ENCODE measurements around the gene IFNL2. TPM values are rescaled to one million over a fixed set of nuclear protein-coding genes. Genes with fewer than 3 reads are reported as not detected.
"Not testable (repeated sequence)": the region's sequence is repeated elsewhere in the genome, so short reads cannot be mapped to it uniquely, and the experiment has no call there.

The IFNL2 gene
- total and polyA plus RNA-seq, 2 donors (not counting 3 experiments of a cell fraction or from before 2014, with no cell fraction given), result not detected

GRCh38 chr19:39264306-39265290 is 3.6 kb upstream of the IFNL2 start:
- FAIRE-seq (no peak), DNase-seq (ENCODE audit: low read depth, low spot score) (no peak)
- Histone ChIP-seq H2AFZ (ENCODE audit: low read depth, low read length) (no peak overlapping the region), H3K4me2 (ENCODE audit: insufficient read depth, low read length) (no peak overlapping the region), H3K79me2 (ENCODE audit: control insufficient read depth, insufficient read depth, low read length) (no peaks in the 10 kb centered on the region), H3K9me3 (replicated peaks; ENCODE audit: control insufficient read depth, insufficient read depth, low read length) (no peaks in the 10 kb centered on the region), H3K9me1 (replicated peaks; ENCODE audit: control insufficient read depth, extremely low read depth, insufficient read depth, low read length) (no peaks in the 10 kb centered on the region), H3K4me3 (replicated peaks in 1 of 3; ENCODE audit: insufficient read depth in 1 of 3, low read depth in 1 of 3, low read length in 3 of 3) (no peak overlapping the region), H3K4me1 (ENCODE audit: control insufficient read depth, extremely low read depth, insufficient read depth, low read length) (no peaks in the 10 kb centered on the region), H3K36me3 (ENCODE audit: control insufficient read depth in 2 of 2, extremely low read depth in 1 of 2, insufficient read depth in 2 of 2, low read length in 2 of 2) (no peaks in the 10 kb centered on the region), H3K9ac (replicated peaks; ENCODE audit: extremely low read depth, insufficient read depth, low read length) (no peak overlapping the region), H3K27ac (ENCODE audit: insufficient read depth, low read depth, low read length) (no peak overlapping the region), H4K20me1 (replicated peaks; ENCODE audit: control insufficient read depth, extremely low read depth, insufficient read depth, low read length) (no peaks in the 10 kb centered on the region), H3K27me3 (ENCODE audit: control insufficient read depth in 2 of 2, insufficient read depth in 2 of 2, low read length in 2 of 2) (peaks cover 32 to 42% of the 10 kb centered on the region in 2 experiments)
- intact Hi-C loops (cut with micrococcal nuclease), result no loop called here
- POLR2A ChIA-PET, result no interaction called here
- dilution Hi-C loops (cut with MboI; ENCODE audit: extremely low pct_ligation_motif_present, low sequenced_read_pairs), result no loop called here
- CTCF ChIA-PET, result interaction anchor here (1.0 to 1.4 kb wide), 3 partner anchors 10 to 142 kb away, joined by 3 to 5 read pairs (median 3); no protein-coding TSS in a partner anchor
- peak; percentile 91 for TF ChIP-seq EZH2 (IDR thresholded peaks at IDR 0.05; ENCODE audit: borderline replicate concordance, low read depth, low read length, severe bottlenecking)
- TF ChIP-seq GATA2 (IDR thresholded peaks at IDR 0.05; ENCODE audit: insufficient read depth, insufficient read length, low read depth, low read length), result no peak
- BruUV-seq (replicated peaks), result no TSS peak

- H3K9me3 ChIP-seq (replicated peaks; ENCODE audit: control insufficient read depth, insufficient read depth, low read length), result no peaks in the 10 kb centered on the region
- no peaks in the 10 kb centered on the region for H3K36me3 ChIP-seq (ENCODE audit: control insufficient read depth in 2 of 2, extremely low read depth in 1 of 2, insufficient read depth in 2 of 2, low read length in 2 of 2)
- no peaks in the 10 kb centered on the region for H4K20me1 ChIP-seq (replicated peaks; ENCODE audit: control insufficient read depth, extremely low read depth, insufficient read depth, low read length)
- POLR2A ChIA-PET, result no interaction called here
- no peak for FAIRE-seq
- DNase-seq (ENCODE audit: low read depth, low spot score), result no peak
- H3K27ac ChIP-seq (ENCODE audit: insufficient read depth, low read depth, low read length), result no peak overlapping the region
- CTCF ChIA-PET, result interaction anchor here (1.0 to 1.4 kb wide), 2 partner anchors 14 to 143 kb away, joined by 3 to 5 read pairs; no protein-coding TSS in a partner anchor
- intact Hi-C loops (cut with micrococcal nuclease), result no loop called here
- no peaks in the 10 kb centered on the region for H3K9me1 ChIP-seq (replicated peaks; ENCODE audit: control insufficient read depth, extremely low read depth, insufficient read depth, low read length)
- H2AFZ ChIP-seq (ENCODE audit: low read depth, low read length), result no peak overlapping the region
- peaks cover 34 to 39% of the 10 kb centered on the region in 2 experiments for H3K27me3 ChIP-seq (ENCODE audit: control insufficient read depth in 2 of 2, insufficient read depth in 2 of 2, low read length in 2 of 2)
- dilution Hi-C loops (cut with MboI; ENCODE audit: extremely low pct_ligation_motif_present, low sequenced_read_pairs), result no loop called here
- no peak for TF ChIP-seq FOS (IDR thresholded peaks at IDR 0.05; ENCODE audit: borderline replicate concordance, insufficient read depth, low read length)
- no peak for TF ChIP-seq GATA2 (IDR thresholded peaks at IDR 0.05; ENCODE audit: insufficient read depth, insufficient read length, low read depth, low read length)
- TF ChIP-seq MAX (IDR thresholded peaks at IDR 0.05; ENCODE audit: insufficient read depth, insufficient read length), result no peak
- no TSS peak for BruUV-seq (replicated peaks)
- no peak overlapping the region for H3K4me2 ChIP-seq (ENCODE audit: insufficient read depth, low read length)
- H3K79me2 ChIP-seq (ENCODE audit: control insufficient read depth, insufficient read depth, low read length), result no peaks in the 10 kb centered on the region
- H3K4me1 ChIP-seq (ENCODE audit: control insufficient read depth, extremely low read depth, insufficient read depth, low read length), result no peaks in the 10 kb centered on the region
- H3K4me3 ChIP-seq (replicated peaks in 1 of 3; ENCODE audit: insufficient read depth in 1 of 3, low read depth in 1 of 3, low read length in 3 of 3), result no peak overlapping the region
- H3K9ac ChIP-seq (replicated peaks; ENCODE audit: extremely low read depth, insufficient read depth, low read length), result no peak overlapping the region
Measured at GRCh38 chr19:39265321-39265916, 2.8 kb upstream of the IFNL2 start.

- H4K20me1 ChIP-seq (replicated peaks; ENCODE audit: control insufficient read depth, extremely low read depth, insufficient read depth, low read length); POLR2A ChIA-PET; H3K79me2 ChIP-seq (ENCODE audit: control insufficient read depth, insufficient read depth, low read length); H3K36me3 ChIP-seq (ENCODE audit: control insufficient read depth in 2 of 2, extremely low read depth in 1 of 2, insufficient read depth in 2 of 2, low read length in 2 of 2); H3K27ac ChIP-seq (ENCODE audit: insufficient read depth, low read depth, low read length); H3K4me2 ChIP-seq (ENCODE audit: insufficient read depth, low read length); dilution Hi-C loops (cut with MboI; ENCODE audit: extremely low pct_ligation_motif_present, low sequenced_read_pairs); DNase-seq (ENCODE audit: low read depth, low spot score); FAIRE-seq; H3K4me3 ChIP-seq (replicated peaks in 1 of 3; ENCODE audit: insufficient read depth in 1 of 3, low read depth in 1 of 3, low read length in 3 of 3); H2AFZ ChIP-seq (ENCODE audit: low read depth, low read length); H3K9me1 ChIP-seq (replicated peaks; ENCODE audit: control insufficient read depth, extremely low read depth, insufficient read depth, low read length); H3K4me1 ChIP-seq (ENCODE audit: control insufficient read depth, extremely low read depth, insufficient read depth, low read length); H3K9ac ChIP-seq (replicated peaks; ENCODE audit: extremely low read depth, insufficient read depth, low read length); intact Hi-C loops (cut with micrococcal nuclease); CTCF ChIA-PET; H3K9me3 ChIP-seq (replicated peaks; ENCODE audit: control insufficient read depth, insufficient read depth, low read length); BruUV-seq (replicated peaks): not testable (repeated sequence)
- peaks cover 22 to 24% of the 10 kb centered on the region in 2 experiments for H3K27me3 ChIP-seq (ENCODE audit: control insufficient read depth in 2 of 2, insufficient read depth in 2 of 2, low read length in 2 of 2)
Measured at GRCh38 chr19:39268531-39269223, 481 bp downstream of the IFNL2 start.

All from endothelial cell of umbilical vein (primary cell).